Left kidney (tissue), 2 donors: ENCODE data around the gene SEC14L1. TPM values are rescaled to one million over a fixed set of nuclear protein-coding genes. Genes with fewer than 3 reads are reported as not detected.

Experiments
- DNase-seq: peaks from one replicate; pipeline ENCODE4 v3.0.0-alpha.2; 2013
- polyA plus RNA-seq: library from polyadenylated mRNA; unstranded; fragments of 120-200 nt; gene quantifications from one replicate; pipeline ENCODE4 v1.2.1, GENCODE V29; 2013; ENCODE audit not compliant: insufficient read length

Gene SEC14L1
- polyA plus RNA-seq, 1 donor: 97.3 TPM

DNA sequence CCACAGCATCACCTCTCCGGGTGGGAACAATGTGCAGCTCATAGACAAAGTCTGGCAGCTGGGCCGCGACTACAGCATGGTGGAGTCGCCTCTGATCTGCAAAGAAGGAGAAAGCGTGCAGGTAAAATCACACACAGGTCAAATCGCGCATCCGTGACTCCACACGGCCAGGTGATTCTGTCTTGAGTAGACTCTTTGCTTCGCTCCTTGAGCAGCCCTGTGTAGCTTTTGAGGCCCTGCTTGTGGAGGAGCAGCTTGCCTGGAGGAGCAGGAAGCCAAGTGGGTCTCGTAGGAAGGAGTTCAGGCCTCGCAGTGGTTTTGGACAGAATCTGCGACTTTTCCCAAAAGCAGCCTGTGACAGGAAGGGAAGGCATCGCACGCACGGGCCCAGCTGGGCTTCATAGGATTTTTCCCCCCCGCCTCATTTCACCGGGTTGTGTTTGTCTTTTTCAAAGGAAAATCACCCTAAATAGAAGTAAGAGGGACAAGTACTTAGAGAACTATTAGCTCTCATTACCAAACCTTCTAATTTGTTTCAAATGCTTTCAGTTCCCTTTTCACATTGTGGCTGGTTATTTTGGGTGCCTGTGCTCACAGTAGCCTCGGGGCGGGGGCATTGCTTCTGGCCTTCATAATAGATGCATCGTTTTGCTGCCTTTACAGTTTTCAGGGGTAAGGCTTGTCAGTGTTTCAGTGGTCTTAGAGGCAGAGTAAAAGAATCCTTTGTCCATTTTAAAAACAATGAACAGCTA lies 71.5 kb downstream of the SEC14L1 start:
- no peak for DNase-seq

DNA sequence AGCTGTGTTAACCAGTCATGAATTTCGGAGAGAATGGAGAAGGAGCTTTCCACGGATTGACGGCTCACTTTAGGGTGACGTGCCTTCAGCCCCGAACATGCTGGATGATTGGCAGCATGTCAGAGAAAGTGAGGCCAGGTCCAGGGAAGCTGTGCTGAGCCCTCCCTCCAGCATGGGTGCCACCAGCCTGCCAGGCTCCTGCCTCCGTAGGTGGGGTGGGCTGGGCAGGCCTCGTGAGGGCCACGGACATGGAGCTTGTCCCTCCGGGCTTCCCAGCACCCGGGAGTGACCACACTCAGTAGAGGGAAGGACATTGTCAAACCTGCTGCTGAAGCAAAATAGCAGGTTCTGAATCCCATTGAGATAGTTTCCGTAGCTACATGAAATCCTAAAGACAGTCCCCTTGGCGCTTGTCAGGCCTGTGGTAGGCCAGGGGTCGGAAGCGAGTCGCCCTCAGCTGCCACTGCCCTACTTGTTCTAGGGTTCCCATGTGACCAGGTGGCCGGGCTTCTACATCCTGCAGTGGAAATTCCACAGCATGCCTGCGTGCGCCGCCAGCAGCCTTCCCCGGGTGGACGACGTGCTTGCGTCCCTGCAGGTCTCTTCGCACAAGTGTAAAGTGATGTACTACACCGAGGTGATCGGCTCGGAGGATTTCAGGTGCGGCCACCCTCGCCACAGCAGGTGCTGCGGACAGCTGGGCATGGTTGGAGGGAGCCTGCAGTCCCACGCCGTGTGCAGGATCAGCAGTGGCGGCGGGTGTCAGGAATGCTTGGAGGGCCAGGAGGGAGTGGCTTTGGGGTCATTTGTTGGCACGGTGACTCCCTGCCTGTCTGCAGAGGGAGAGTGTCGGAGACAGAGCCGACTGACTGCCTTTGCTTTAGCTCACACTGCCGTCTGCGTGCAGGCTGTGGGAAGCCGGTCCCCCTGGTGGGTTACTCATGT lies 72.3 kb downstream of the SEC14L1 start:
- no peak for DNase-seq

DNA sequence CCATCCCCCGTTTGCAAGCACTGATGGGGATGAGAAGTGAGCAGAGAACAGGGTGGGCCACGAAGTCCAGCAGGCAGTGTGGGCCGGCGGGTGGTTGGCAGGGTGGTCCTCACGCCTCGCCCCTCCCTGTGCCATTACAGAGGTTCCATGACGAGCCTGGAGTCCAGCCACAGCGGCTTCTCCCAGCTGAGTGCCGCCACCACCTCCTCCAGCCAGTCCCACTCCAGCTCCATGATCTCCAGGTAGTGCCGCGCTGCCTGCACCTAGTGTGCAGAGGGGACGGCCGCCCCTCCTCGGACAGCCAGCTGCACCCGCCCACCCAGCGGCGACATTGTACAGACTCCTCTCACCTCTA lies 73.0 kb downstream of the SEC14L1 start:
- DNase-seq: no peak

DNA sequence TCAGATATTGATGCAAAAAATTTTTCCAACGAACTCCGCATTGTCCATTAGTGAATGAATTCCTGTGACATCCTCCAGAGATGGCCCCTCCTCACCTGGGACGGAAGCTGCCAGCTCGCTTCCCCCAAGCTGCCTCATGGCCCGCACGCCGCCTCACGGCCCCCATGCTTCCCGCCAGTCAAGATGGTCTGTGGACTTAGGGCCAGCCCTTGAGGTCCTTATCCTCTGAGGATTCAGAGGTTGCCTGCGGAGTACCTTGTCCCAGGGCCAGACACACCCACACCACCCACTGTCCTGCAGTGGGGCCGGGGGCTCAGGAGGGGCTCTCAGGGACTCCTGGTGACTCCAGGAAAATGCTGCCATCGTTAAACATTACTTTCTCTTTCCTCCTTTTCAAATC lies 73.6 kb downstream of the SEC14L1 start:
- no peak for DNase-seq

DNA sequence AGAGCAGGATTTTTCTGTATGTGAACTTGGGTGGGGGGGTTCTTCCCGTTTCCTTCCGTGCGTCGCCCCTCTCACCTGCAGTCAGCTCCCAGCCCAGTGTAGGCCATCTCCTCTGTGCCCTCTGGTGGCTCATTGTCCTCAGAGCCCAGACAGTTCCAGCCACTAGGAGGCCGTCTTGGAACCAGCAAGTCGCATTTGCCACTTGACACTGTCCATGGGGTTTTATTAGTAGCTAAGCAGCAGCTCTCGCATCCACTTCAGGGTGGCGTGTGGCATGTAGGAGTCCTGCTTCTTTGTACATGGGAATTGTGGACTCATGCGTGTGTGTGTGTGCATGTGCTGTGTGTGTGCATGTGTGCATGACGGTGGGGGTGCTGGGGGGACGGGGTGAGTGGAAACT lies 74.0 kb downstream of the SEC14L1 start:
- DNase-seq: no peak

DNA sequence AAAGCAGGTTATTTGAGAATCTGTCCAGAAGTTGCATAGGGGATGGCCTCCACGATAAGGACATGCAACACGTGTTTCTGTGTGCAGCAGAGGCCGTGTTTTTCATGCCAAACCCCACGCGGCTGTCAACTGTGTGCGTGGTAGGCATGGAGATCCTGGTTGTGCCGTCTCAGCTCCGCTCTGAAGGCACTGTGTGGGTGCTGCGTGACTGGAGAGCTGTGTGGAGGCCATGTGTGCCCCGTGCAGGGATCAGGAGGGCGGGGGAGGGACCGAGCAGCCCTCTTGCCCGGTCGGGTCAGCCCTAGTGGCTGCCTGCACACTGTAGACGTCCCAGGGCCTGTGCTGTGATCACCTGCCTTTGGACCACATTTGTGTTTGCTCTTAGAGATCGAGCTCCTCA lies 74.5 kb downstream of the SEC14L1 start:
- DNase-seq: no peak

DNA sequence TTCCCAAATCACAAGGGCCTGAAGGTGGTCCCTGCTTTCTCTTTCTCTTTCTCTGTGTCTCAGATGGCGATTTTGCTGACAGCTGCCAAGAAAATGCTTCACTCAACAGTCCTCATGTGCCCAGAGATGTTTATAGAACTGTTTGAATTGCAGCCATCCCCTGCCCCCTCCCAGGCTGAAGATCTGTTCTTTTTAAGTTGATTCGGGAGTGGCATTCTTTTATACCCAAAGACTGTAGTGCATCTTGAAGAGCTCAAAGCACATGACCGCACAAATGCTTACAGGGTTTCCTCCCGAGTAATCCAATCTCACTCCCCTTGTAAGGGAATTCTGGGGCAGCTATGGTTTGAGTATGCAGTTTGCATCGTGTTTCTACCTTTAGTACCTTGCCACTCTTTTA lies 75.7 kb downstream of the SEC14L1 start:
- DNase-seq: no peak

DNA sequence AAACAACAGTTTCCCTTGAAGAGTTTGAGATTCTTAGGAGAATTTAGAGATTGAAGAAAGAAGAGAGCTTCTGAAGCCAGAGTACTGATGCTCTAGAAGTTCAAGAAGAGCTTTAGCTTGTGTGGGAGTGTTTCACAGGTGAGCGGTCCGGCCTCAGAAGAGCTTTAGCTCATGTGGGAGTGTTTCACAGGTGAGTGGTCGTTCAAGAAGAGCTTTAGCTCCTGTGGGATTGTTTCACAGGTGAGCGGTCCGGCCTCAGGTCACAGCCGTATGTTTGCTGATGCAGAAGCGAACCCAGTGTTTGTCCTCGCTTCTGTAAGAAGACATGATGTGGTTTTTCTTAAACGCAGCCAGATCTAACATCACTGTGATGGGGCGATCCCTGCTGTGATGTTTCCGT lies 76.4 kb downstream of the SEC14L1 start:
- no peak for DNase-seq

DNA sequence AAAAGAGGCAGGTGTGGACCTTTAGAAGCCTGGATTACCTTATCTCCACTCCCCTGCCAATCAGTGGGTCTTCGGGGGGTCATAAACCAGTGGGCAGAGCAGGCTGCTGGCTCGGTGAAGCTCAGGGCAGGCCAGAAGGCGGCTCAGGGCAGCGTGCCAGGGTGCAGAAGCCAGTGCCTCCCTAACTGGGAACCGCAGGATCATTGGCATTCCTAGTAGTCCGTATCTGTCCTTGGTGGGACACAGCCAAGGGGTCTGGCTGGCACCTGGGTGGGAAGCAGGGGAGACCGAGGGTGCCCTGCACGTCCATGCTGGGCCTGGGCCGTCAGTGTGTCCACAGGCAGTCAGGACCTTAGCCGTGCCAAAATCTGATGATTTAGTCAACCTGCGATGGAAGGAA lies 76.8 kb downstream of the SEC14L1 start:
- no peak for DNase-seq

DNA sequence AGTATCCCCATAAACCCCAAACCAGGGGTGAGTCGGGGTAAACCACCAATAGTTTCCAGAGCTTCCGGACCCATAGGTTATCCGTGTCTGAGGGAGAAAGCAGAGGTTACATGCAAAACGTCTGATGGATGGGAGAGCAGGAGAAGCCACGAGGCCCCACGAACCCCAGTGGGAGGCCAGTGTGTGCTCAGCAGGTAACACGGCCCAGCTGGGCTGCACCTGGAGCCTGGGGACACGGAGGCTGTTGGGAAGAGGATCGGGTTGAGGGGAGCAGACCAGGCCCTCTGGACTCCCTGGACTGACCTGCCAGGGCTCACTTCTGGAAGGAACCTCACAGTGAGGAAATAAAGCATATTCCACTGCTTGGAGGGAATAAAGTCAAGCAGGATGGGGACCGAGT lies 78.1 kb downstream of the SEC14L1 start:
- DNase-seq: no peak

DNA sequence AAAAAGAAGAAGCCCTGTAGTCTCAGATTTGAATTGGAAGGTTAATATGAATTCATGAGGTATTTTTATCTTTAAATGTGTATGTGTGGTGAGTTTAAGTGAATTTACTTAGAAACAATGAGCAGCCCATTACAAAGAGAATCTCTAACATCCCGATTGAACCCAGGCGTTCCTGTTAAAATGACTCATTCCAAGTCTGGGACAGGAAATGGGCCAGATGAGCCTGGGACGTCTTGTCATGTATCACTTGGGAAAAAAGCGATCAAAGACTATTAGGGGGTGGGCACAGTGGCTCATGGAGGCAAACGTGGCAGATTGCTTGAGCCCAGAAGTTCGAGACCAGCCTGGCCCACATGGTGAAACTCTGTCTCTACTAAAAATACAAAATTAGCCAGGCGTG lies 81.6 kb downstream of the SEC14L1 start:
- no peak for DNase-seq

DNA sequence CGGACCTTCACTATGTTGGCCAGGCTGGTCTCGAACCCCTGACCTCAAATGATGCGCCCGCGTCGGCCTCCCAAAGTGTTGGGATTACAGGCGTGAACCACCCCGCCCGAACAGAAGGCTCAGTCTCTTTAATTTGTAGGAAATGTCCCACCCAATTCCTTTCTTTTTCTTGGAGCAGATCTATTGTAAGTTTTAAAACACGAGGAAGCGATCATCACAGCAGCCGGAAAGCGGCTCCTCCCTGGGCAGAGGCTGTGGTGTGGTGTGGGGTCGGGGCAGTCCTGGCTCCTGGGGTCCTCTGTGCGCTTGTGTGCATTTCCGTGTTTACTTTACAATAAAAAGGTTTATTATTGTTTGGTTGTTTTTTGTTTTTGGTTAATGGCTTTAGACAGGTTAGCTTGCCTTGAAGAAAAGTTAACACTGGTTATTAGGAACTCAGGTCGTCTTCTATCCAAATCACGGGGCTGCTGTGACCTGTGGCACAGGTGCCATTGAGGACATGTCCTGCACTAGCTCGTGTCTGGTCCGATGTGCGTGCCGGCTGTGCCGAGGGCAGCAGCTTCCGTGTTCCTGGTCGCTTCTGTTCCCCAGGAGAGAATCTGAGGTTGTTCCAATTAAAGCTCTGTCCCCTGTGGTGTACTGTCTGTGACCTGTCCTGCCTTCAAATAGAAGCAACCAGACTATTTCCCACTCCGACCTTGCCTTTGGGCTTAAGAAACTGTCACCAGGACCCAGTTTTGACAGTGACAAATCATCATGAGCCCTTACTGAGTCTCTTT lies 83.1 kb downstream of the SEC14L1 start:
- DNase-seq: no peak

DNA sequence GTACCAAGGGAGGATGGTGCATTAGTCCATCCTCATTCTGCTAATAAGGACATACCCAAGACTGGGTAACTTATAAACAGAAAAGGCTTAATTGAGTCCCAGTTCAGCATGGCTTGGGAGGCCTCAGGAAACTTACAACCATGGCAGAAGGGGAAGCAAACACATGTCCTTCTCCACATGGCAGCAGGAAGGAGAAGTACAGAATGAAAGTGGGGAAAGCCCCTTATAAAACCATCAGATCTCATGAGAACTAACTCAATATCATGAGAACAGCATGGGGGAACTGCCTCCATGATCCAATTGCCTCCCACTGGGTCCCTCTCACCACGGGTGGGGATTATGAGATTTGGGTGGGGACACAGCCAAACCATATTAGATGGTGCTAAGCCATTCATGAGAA lies 84.5 kb downstream of the SEC14L1 start:
- DNase-seq: no peak

DNA sequence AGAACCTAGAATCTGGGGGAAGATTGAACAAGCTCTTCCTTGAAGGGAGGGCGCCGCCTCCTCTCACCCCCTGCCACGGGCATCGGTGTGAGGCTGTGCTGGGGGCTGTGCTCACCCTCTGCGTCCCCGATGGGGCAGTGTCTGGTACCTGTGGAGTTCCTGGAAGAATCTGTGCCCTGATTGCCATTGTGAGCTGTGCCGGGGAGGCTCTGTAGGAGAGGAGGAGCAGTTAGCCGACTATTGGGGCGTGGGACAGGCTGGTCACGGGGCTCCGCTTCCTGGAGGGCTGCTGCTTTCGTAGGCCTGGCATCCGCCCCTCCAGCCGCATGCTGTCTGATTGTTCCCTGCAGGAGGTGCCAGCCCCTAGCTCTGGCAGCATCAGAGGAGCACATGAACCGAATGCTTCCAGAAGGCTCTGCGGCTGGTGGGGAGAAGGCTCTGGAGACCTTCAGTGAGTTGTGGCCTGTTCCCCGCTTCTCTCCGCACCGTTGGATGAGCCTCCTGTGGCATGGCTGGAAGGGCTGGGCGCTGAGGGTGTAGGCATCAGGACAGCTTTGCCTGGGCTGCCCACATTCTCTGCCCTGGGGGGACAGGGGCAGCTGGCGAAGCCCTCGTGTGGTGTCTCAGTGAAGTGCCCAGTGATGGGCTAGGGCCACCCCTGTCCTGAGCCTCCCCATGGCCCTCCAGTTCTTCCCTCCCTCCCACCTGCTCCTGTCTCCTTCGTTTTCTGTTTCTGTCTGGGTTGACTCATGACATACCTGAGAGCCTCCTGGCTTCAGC lies 86.9 kb downstream of the SEC14L1 start:
- no peak for DNase-seq

DNA sequence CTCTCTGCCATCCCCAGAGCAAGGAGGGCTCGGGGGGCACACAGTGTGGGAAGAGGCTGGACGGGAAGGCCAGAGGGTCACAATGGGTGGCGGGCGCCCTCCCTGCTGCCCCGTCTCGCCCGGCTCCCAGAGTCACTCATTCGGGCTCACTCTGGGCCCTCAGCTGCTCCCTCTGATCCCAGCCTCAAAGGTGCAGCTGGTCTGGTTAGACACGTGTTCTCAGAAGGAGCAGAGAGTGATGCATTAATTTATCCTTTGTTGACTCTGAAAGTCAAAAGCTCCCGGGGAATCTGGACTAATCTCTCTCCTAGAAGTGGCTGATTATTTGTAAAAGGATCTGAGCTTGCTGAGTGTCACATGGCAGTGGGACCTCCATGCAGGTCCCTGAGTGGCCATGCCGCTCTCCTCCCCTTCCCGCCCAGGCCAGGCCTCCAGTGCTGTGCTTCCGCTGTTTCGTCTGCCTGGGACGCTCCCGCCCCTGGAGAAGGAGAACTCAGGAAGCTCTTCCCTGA lies 87.5 kb downstream of the SEC14L1 start:
- no peak for DNase-seq

DNA sequence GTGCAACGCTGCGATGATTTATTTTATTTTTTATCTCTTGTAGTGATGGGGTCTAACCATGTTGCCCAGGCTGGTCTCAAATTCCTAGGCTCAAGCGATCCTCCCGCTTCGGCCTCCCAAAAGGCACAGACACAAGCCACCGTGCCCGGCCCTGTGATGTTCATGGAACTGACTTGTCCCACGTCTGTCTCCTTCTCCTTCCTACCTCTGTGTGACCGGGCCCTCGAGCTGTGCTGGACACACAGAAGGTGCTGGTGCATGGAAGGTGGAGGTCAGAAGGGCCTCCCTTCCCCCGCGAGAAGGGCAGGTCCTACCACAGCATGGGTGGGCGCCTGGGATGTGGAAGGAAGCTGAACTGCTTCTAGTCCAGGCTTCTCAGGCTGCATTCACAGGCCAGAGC lies 88.0 kb downstream of the SEC14L1 start:
- no peak for DNase-seq

DNA sequence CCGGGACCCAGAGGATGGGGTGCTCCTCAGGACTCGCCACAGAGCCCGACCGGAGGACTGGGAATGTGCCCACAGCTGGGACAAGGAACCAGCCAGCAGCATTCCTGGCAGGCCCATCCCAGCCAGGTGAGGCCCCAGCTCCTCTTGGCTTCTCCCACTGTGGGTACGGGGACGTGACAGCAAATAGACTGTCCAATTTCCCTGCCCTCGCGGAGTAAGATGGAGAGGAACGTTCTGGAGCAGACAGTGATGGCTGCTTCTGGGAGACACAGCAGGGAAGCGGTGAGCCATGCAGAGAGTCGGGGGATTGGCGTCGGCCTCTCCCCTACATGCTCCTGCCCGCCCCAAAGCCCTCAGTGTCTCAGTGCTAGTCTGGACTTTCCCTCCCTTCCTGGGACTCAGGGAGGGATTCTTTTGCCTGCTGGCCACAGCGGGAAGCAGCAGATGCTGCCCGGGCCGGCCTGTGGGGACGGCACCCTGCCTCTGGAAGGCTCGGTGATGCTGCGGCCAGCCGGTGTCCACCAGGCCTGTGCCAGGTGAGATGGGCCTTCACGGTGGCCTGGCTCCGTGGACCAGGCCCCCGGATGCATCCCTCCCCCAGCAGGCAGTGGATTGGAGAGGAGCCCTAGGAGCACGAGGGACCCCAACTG lies 89.1 kb downstream of the SEC14L1 start:
- no peak for DNase-seq

DNA sequence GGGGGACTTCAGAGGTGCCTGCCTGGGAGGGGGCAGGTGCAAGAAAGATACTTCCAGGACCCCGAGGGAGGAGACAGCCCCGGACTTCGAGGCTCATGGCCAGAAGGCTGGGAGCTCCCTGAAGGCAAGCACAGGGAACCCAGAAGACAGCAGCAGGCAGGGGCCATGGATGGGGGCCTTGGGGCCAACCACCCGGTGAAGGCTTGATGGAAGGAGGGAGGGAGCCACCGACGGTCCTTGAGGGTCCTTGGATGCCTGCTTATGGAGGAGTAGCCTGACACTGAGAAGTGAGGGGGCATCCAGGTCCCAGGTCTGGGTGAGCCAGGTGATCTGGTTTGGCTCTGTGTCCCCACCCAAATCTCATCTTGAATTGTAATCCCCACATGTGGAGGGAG lies 89.7 kb downstream of the SEC14L1 start:
- no peak for DNase-seq

DNA sequence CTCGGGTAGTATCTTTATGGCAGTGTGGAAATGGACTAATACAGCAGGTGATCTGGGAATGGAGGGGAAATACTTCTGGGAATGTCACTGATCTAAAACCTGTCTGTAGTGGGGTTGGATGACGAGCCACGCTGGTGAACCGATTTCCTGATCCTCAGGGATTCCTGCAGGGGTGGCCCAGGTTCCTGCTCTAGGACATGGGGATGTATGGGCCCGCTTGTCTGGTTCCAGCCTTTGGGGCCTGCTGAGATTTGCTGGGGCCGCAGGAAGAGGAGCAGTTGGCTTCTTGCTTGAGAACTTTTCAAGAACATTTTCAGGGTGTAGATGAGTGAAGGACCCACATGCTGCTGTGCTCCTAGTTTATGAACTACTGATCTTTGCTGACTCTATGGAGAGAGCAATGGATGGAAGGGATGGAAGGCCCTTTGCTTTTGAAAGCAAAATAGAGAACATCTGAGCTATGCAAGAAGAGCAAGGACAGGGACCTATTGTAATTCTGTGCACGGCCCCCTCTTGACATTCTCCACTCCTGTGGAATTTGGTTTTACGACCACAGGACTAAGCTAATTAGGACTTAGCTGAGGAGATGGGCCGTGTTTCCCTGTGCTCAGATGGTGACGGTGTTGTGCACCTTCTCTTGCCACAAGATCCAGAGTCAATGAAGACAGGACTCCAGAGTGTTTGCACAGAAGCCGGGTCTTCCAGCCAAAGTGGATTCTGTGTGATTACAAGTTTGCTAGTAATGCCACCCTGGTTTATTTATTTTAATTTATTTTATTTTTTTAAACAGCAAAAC lies 90.5 kb downstream of the SEC14L1 start:
- DNase-seq: no peak

DNA sequence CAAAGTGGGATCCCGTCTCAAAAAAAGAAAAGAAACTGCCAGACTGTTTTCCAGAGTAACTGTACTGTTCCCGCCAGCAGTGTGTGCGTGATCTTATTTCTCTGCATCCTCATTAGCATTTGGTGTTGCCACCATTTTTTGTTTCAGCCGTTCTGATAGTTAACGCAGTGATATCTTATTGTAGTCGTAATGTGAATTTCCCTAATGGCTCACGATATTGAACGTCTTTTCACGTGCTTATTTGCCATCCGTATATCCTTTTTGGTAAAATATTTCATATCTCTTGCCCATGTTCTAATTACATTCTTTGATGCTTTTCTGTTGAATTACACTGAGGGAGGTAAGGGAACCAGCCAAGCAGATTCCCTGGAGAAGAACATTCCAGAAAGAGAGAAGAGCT lies 92.4 kb downstream of the SEC14L1 start:
- DNase-seq: no peak
